ENCODE results near the gene TMEM209.

DNA sequence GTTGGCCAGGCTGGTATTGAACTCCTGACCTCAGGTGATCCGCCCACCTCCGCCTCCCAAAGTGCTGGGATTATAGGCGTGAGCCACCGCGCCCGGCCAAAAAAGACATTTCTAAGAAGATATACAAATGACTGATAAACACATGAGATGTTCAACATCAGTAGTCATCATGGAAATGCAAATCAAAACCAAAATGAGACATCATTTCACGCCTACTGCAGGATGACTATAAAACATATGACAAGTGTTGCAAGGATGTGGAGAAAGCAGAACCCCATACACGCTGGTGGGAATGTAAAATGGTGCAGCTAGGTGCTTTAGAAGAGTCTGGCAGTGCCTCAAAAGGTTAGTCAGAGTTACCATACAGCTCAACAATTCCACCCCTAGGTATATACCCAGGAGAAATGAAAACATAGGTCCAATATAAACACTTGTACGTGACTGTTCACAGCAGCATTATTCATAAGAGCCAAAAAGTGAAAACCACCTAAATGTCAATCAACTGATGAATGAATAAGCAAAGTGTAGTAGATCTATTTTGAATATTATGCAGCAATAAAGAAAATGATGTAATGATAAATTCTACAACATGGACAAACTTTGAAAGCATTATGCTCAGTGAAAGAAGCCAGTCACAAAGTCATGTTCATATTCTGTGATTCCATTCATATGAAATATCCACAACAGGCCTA lies 24.5 kb downstream of the TMEM209 start:
- TF ChIP-seq EZH2 (IDR thresholded peaks at IDR 0.05), result no peak
- TF ChIP-seq POLR2AphosphoS5 (IDR thresholded peaks at IDR 0.05; ENCODE audit: borderline replicate concordance, low read depth, low read length), result no peak
- no peak for TF ChIP-seq FOXP2 (optimal IDR thresholded peaks at IDR 0.05; ENCODE audit: control extremely low read depth, extremely low read length, insufficient read depth)

Data from SK-N-MC (cell line).